ENCODE results near the gene RNF167.

DNA sequence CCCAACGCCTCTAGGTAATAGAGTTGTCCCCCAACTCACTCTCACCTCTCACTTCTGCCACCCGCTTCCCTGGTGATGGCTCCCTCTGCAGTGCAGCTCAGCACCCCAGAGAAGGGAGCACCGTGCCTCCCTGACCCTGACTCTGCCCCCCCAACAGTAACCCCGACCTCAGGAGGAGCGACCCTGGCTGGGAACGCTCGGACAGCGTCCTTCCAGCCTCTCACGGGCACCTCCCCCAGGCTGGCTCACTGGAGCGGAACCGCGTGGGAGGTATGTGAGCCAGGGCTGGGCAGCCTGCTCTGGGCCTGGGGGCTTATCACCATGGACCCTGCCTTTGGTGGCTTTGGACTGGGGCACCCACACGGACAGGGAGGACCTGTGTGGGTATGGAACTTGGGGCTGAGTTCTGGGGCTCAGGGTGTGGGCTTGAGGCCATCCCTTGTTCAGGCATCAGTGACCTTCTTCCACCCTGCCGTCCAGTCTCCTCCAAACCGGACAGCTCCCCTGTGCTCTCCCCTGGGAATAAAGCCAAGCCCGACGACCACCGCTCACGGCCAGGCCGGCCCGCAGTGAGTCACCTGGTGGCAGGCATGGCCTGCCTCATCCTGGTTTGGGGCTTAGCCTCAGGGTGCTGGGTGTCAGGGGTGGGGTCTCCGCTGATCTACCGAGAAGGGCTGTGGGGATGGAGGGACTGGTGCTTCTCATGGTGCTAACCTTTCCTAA is 47.4 kb upstream of the RNF167 start:
- TF ChIP-seq CTCF (IDR thresholded peaks at IDR 0.05), result no peak
- TF ChIP-seq POLR2AphosphoS5 (IDR thresholded peaks at IDR 0.05), result no peak
